H9 (cell line): ENCODE data around the gene DQX1. TPM values are rescaled to one million over a fixed set of nuclear protein-coding genes. Genes with fewer than 3 reads are reported as not detected.

Experiments
- DNase-seq: peaks from one replicate; pipeline ENCODE4 v3.0.0-alpha.2; 2017
- H2AFZ ChIP-seq: one replicate; pipeline ENCODE4 v1.6.1; 2013; ENCODE audit warnings: mild to moderate bottlenecking, low read length, control low read depth, moderate library complexity
- H2AK5ac ChIP-seq: 2 replicates; pipeline ENCODE4 v1.6.1; 2013; ENCODE audit warnings: low read length, control low read depth, mixed read lengths; ENCODE audit not compliant: insufficient read length
- H2BK120ac ChIP-seq: one replicate; pipeline ENCODE4 v1.6.1; 2013; ENCODE audit warnings: low read depth, mild to moderate bottlenecking, low read length, control low read depth, inconsistent platforms; ENCODE audit not compliant: poor library complexity, severe bottlenecking
- H2BK12ac ChIP-seq: 2 replicates; pipeline ENCODE4 v1.6.1; 2013; ENCODE audit warnings: low read length, control low read depth, mixed read lengths, low read depth; ENCODE audit not compliant: insufficient read length
- H2BK15ac ChIP-seq: 2 replicates; pipeline ENCODE4 v1.6.1; 2013; ENCODE audit warnings: low read depth, low read length, control low read depth
- H2BK20ac ChIP-seq: one replicate; pipeline ENCODE4 v1.6.1; 2013; ENCODE audit warnings: low read depth, mild to moderate bottlenecking, low read length, control low read depth, inconsistent platforms; ENCODE audit not compliant: poor library complexity, severe bottlenecking
- H2BK5ac ChIP-seq: 2 replicates; pipeline ENCODE4 v1.6.1; 2013; ENCODE audit warnings: low read length, control low read depth, mixed read lengths; ENCODE audit not compliant: insufficient read length
- H3K14ac ChIP-seq: 2 replicates; pipeline ENCODE4 v1.6.1; 2013; ENCODE audit warnings: low read length, control low read depth; ENCODE audit not compliant: insufficient read depth
- H3K18ac ChIP-seq: 2 replicates; pipeline ENCODE4 v1.6.1; 2013; ENCODE audit warnings: low read depth, mild to moderate bottlenecking, mixed read lengths, low read length, control low read depth; ENCODE audit not compliant: insufficient read length
- H3K23ac ChIP-seq: 2 replicates; pipeline ENCODE4 v1.6.1; 2013; ENCODE audit warnings: low read length, control low read depth, mixed read lengths, low read depth; ENCODE audit not compliant: insufficient read length
- H3K23me2 ChIP-seq: 2 replicates; pipeline ENCODE4 v1.6.1; 2013; ENCODE audit warnings: low read depth, mild to moderate bottlenecking, mixed read lengths, low read length, control low read depth; ENCODE audit not compliant: insufficient read length, poor library complexity, severe bottlenecking
- H3K27ac ChIP-seq: 2 replicates; pipeline ENCODE4 v1.5.1; 2013; ENCODE audit warnings: low read length, control low read depth, mixed read lengths, low read depth; ENCODE audit not compliant: insufficient read length
- H3K27me3 ChIP-seq: 2 replicates; pipeline ENCODE4 v1.6.1; 2013; ENCODE audit warnings: low read length, control low read depth, inconsistent platforms; ENCODE audit not compliant: insufficient read depth
- H3K4ac ChIP-seq: 2 replicates; pipeline ENCODE4 v1.6.1; 2013; ENCODE audit warnings: low read depth, mild to moderate bottlenecking, control low read depth, inconsistent platforms, low read length, moderate library complexity
- H3K4me1 ChIP-seq: 2 replicates; pipeline ENCODE4 v1.6.1; 2013; ENCODE audit warnings: low read length, control low read depth, inconsistent platforms; ENCODE audit not compliant: insufficient read depth
- H3K4me2 ChIP-seq: 2 replicates; pipeline ENCODE4 v1.6.1; 2013; ENCODE audit warnings: low read length, control low read depth, mixed read lengths; ENCODE audit not compliant: insufficient read length, insufficient read depth
- H3K56ac ChIP-seq: 2 replicates; pipeline ENCODE4 v1.6.1; 2013; ENCODE audit warnings: low read depth, mild to moderate bottlenecking, mixed read lengths, low read length, control low read depth; ENCODE audit not compliant: insufficient read length
- H3K79me1 ChIP-seq: 2 replicates; pipeline ENCODE4 v1.6.1; 2013; ENCODE audit warnings: low read depth, mild to moderate bottlenecking, moderate library complexity, low read length, control low read depth, inconsistent platforms; ENCODE audit not compliant: insufficient read depth, poor library complexity, severe bottlenecking
- H3K79me2 ChIP-seq: 2 replicates; pipeline ENCODE4 v1.6.1; 2013; ENCODE audit warnings: low read length, control low read depth, inconsistent platforms; ENCODE audit not compliant: insufficient read depth
- H3K9ac ChIP-seq: 2 replicates; pipeline ENCODE4 v1.6.1; 2013; ENCODE audit warnings: low read length, control low read depth, mixed read lengths; ENCODE audit not compliant: insufficient read length; ENCODE audit errors: extremely low read depth
- H3K9me3 ChIP-seq: one replicate; pipeline ENCODE4 v1.6.1; 2013; ENCODE audit warnings: low read depth, low read length, inconsistent platforms; ENCODE audit not compliant: control insufficient read depth
- H3T11ph ChIP-seq: one replicate; pipeline ENCODE4 v1.6.1; 2013; ENCODE audit warnings: mild to moderate bottlenecking, low read length, control low read depth, inconsistent platforms
- H4K20me1 ChIP-seq: one replicate; pipeline ENCODE4 v1.6.1; 2013; ENCODE audit not compliant: control insufficient read depth, insufficient read length, insufficient read depth
- H4K5ac ChIP-seq: 2 replicates; pipeline ENCODE4 v1.6.1; 2013; ENCODE audit warnings: low read depth, mild to moderate bottlenecking, mixed read lengths, low read length, control low read depth; ENCODE audit not compliant: insufficient read length
- H4K8ac ChIP-seq: replicated peaks from 2 replicates; pipeline ENCODE4 v1.6.1; 2013; ENCODE audit warnings: low read length, control low read depth, mixed read lengths, low read depth; ENCODE audit not compliant: insufficient read length
- H4K91ac ChIP-seq: 2 replicates; pipeline ENCODE4 v1.6.1; 2013; ENCODE audit warnings: low read depth, mild to moderate bottlenecking, moderate library complexity, mixed read lengths, low read length, control low read depth; ENCODE audit not compliant: insufficient read length
- H3K27ac Mint-ChIP-seq, 3 experiments: 2 replicates in 2 of 3; 3 replicates in 1 of 3; pipeline ENCODE4 v1.8.0; 2020 to 2021; ENCODE audit warnings: mixed read lengths in 3 of 3, mild to moderate bottlenecking in 1 of 3, moderate library complexity in 1 of 3
- H3K27me3 Mint-ChIP-seq: 2 replicates; pipeline ENCODE4 v1.8.0; 2021; ENCODE audit warnings: low read depth, mild to moderate bottlenecking, moderate library complexity, mixed read lengths
- H3K36me3 Mint-ChIP-seq, 3 experiments: 2 replicates in 2 of 3; 3 replicates in 1 of 3; pipeline ENCODE4 v1.8.0; 2020 to 2021; ENCODE audit warnings: low read depth in 3 of 3, mixed read lengths in 3 of 3; ENCODE audit not compliant: insufficient read depth in 1 of 3
- H3K4me1 Mint-ChIP-seq, 2 experiments: 2 replicates each; pipeline ENCODE4 v1.8.0; 2020; ENCODE audit warnings: mixed read lengths in 2 of 2
- H3K4me3 Mint-ChIP-seq, 2 experiments: 2 replicates in 1 of 2; 3 replicates in 1 of 2; pipeline ENCODE4 v1.8.0; 2020 to 2021; ENCODE audit warnings: mild to moderate bottlenecking in 2 of 2, mixed read lengths in 2 of 2, moderate library complexity in 1 of 2
- H3K9me3 Mint-ChIP-seq, 2 experiments: 2 replicates in 1 of 2; 3 replicates in 1 of 2; pipeline ENCODE4 v1.8.0; 2020; ENCODE audit warnings: mild to moderate bottlenecking in 2 of 2, mixed read lengths in 2 of 2, moderate library complexity in 1 of 2
- CTCF ChIP-seq: fragments of 200-600 bp; sonication (generic); conservative IDR thresholded peaks from 3 replicates; pipeline ENCODE4 v1.8.0; 2021; ENCODE audit warnings: antibody characterized with exemption, mild to moderate bottlenecking
- WGBS: extraction: QIAGEN DNeasy Blood & Tissue Kit; methylation state at CpG from one replicate; pipeline ENCODE4 v1.1.7; 2013; ENCODE audit warnings: missing lambda C conversion rate, low lambda C conversion rate, mixed read lengths; ENCODE audit not compliant: insufficient read length; ENCODE audit errors: extremely low coverage; 5-methylcytosine and 5-hydroxymethylcytosine counted together
- total RNA-seq: library from RNA; stranded (reverse); gene quantifications from 2 replicates; pipeline ENCODE4 v1.2.1, GENCODE V29; 2021

Gene DQX1
- total RNA-seq, 1 experiment from 2014 or later = 0.98 TPM

GRCh38 chr2:74503506-74504475 is 22.2 kb downstream of the DQX1 start:
- TF ChIP-seq CTCF = no peak
- H3K4me3 Mint-ChIP-seq = peak overlapping the region; percentile 72 to 85

More at GRCh38 chr2:74503506-74504475, 22.2 kb downstream of the DQX1 start:
- Histone ChIP-seq H3K79me1 (no peaks in the 10 kb centered on the region), H3K27ac (no peak overlapping the region), H4K5ac (no peak overlapping the region), H3K23ac (no peak overlapping the region), H3K56ac (no peak overlapping the region), H3K4me2 (peak overlapping the region; percentile 54), H2BK120ac (no peak overlapping the region), H2BK15ac (no peak overlapping the region), H4K91ac (no peak overlapping the region), H2BK5ac (no peak overlapping the region), H3K4ac (no peak overlapping the region), H2AFZ (no peak overlapping the region), H3K23me2 (peaks cover 31% of the 10 kb centered on the region), H2BK12ac (no peak overlapping the region), H3K18ac (no peak overlapping the region), H3K79me2 (no peaks in the 10 kb centered on the region), H3K14ac (no peak overlapping the region), H2BK20ac (no peak overlapping the region), H3K9me3 (no peaks in the 10 kb centered on the region), H3K4me1 (peaks cover 4% of the 10 kb centered on the region; the same call in 1 of the 2 replicates), H3K9ac (no peak overlapping the region), H2AK5ac (no peak overlapping the region), H3T11ph (no peak overlapping the region), H4K20me1 (no peaks in the 10 kb centered on the region), H3K27me3 (peaks cover 64% of the 10 kb centered on the region), H4K8ac (no peak overlapping the region)
- peaks cover 3 to 5% of the 10 kb centered on the region in 2 experiments; a peak in 3 of 5 replicates for H3K9me3 Mint-ChIP-seq
- no peak for DNase-seq
- H3K27me3 Mint-ChIP-seq = peaks cover 81% of the 10 kb centered on the region
- peaks cover 24 to 33% (median 24%) of the 10 kb centered on the region in 3 experiments for H3K36me3 Mint-ChIP-seq
- H3K27ac Mint-ChIP-seq = no peak overlapping the region
- H3K4me1 Mint-ChIP-seq = peaks cover 59 to 67% of the 10 kb centered on the region in 2 experiments
- WGBS = no CpG with 5 or more reads among the region's 45 CpGs
